Activated CD4-positive, alpha-beta T cell treated with anti-CD3 and anti-CD28 coated beads, Interleukin-2, amount 50 U/mL, for 4 hours (primary cell): ENCODE measurements around the gene TCL1A.
"Not testable (repeated sequence)": the region's sequence is repeated elsewhere in the genome, so short reads cannot be mapped to it uniquely, and the experiment has no call there.

Experiments used
- DNase-seq, 2 experiments: peaks; one replicate each; pipeline ENCODE4 v3.0.0-alpha.2; 2020

TCL1A gene, protein sequence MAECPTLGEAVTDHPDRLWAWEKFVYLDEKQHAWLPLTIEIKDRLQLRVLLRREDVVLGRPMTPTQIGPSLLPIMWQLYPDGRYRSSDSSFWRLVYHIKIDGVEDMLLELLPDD

DNA sequence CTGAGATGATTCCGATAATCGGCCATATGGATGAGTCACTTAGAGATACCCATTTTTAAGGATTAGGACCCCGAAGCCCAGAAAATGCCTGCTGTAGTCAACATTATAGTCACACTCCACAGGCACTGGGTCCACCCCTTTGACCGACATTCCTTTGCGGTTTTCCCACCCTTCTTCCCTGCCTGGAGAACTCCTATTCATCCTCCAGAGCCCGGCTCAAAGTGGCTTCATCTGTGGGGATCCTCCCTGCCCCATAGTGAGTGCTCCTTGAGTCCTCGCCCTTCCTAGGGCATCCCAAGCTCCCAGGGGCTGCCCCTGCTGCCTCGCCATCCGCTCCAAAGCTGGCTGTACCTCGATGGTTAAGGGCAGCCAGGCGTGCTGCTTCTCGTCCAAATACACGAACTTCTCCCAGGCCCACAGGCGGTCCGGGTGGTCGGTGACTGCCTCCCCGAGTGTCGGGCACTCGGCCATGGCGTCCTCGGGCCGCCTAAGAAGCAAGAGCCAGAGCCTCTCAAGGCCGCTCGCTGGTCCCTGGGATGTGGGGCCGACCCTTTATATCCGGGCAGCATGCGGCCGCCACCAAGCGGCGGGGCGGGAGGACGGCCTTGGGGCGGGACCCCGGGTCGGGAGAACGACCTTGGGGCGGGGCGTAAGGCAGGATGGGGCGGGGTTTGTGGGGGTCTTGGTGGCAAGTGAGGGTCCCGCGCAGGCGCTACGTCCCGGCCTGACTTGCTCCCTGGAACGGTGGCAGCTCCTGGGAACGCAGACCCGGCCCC is at the start of gene TCL1A:
Gene TCL1A, minus strand, starts transcription at position 530 of the 776 bp plus-strand sequence. Its CDS starts 59 bp downstream, at position 471.
- DNase-seq: no peak

DNA sequence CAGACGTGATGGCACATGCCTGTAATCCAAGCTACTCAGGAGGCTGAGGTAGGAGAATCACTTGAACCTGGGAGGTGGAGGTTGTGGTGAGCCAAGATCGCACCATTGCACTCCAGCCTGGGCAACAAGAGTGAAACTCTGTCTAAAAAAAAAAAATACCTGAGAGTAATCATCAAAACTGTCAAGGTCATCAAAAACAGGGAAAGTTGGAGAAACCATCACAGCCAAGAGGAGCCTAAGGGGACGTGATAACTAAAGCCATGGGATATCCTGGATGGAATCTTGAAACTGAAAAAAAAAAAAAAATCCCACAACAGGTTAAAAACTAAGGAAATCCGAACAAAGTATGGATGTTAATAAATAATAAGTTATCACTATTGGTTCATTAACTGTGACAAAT is 49.1 kb upstream of the TCL1A start:
- not testable (repeated sequence) for DNase-seq

DNA sequence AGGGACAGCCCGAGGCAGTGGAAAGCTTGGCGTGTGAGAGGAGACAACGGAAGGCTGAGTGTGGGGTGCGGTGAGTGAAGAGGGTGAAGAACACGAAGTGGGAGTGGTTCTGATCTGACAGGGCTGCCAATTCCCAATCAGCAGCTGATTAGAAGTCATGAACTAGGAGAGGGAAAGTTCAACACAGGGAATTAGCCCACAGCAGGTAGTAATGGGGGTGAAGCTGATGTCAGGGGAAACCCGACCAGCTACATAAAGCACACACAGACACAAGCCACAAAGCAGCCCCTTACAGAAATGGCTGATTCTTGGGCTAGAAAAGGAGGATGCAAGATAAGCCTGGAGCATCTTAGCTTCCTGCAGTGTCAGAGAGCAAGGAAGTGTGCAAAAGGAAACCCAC is 47.5 kb upstream of the TCL1A start:
- no peak for DNase-seq

DNA sequence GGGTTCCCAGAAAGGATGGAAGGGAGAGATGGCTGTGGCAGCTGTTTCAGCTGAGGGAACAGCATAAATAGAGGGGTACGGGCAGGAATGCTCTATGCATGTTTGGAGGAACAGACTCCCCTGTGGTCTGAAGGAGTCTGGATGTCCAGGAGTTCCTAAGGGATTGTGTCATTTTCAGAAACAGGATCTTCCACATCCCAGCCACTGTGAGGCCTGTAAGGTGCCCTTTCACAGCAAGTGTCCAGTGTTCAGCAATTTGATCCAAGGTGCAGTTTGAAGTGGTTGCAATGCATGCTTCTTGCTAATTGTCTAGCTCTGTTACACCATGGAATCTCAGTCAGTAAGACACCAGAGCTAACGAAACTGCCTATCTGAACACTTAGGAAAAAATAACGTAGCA is 46.7 kb upstream of the TCL1A start:
- no peak for DNase-seq

DNA sequence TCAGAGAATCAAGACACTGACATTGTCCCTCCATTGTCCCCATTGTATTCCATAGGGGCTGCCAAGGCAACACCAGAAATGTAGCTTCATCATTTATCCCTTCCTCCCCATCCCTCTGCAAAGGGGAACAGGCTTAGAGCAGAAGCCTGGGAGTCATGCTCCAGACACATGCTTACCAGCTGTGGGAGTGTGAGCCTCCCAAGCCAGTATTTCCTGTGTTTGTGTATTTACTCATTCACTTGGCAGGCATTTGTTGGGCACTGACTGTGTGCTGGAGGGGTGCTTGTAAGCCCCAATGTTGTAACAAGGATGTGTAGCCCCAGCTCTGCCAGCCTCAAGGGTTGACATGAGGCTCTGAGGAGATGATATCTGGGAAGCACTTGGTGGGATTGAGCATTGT is 46.0 kb upstream of the TCL1A start:
- no peak for DNase-seq

DNA sequence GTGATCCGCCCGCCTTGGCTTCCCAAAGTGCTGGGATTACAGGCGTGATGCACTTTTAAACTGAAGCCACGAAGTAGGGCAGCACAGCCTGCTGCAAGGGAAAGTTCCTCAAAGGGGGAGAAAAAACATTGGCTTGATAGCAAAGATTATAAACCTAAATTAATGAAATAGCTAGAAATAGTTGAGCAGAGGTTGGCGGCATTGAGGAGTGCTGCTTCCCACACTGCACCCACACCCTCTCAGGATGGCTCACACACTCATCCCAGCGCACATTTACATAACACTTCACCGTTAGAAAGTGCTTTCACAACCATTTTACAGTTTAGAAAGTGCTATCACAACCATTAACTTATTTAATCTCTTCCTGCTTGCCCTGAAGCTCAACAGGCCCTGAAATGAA is 44.4 kb upstream of the TCL1A start:
- DNase-seq: no peak

DNA sequence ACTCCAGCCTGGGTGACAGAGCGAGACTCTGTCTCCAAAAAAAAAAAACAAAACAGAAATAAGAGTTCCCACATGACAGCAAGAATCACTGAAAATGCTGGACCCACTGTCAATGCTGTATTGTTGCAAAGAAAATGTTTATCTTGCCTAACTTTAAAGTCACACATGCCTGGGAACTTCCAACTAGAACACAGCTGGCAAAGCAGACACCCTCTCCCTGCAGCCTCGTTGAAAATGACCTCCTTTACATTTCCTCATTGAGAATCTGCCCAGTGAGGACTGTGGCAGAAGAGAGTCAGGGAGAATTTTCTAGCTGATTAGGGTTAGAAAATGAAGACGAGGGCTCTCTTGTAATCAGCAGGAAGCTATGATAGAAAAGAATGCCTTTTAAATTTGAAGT is 42.8 kb upstream of the TCL1A start:
- DNase-seq: no peak

DNA sequence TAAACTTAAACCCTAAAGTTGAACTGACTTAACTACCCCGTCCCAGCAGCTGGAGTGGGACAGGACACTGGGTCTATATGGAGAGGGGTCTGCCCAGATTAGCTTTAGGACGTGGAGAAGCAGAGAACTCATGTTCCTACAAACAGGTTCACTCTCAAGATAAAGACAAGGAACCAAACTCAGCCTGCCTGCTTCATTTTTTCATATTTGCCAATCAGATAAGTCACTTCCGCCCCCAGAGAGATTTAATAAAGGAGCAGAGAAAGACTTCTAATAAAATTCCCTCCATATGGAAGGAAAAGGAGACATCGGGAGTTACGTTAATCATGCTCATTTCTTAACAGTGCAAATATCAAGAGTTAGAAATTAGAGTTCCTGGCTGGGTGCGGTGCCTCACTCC is 42.2 kb upstream of the TCL1A start:
- no peak for DNase-seq

DNA sequence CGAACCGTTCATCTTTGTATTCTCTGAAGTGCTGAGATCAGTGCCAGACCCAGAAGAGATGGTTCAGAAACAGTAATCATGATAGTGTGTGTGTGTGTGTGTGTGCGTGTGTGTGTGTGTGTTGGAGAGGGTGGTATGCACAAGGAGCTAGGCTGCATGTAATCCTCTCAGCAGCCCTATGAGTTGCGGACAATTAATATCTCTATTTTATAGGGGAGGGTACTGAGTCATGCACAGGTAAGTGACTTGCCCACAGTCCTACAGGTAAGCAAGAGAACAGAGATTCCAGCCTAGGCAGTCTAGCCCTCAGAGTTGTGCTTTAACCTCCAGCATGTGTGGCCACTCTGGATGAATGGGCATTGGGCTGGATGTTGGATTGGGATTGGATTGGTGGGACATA is 27.9 kb upstream of the TCL1A start:
- DNase-seq: no peak

DNA sequence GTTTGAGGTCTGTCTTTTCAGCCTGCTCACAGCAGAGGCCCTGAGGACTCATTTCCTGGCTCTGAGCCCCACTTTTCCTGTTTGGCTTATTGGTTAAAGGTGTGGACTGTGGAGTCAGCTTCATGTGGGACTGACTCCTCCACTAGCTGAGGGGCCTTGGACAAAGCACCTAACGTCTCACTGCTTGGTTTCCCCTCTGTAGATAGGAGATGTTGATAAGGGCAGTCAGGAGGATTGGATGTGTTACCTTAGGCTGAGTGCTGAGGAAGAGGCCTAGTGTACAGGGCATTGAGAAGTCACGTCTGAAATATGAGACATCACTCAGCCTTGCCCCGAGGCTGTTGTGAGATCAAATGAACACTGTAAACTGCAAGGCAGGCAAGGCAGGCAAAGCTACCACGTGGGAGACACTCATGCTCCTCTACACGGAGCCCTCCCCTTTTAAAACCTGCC is 27.1 kb upstream of the TCL1A start:
- no peak for DNase-seq

DNA sequence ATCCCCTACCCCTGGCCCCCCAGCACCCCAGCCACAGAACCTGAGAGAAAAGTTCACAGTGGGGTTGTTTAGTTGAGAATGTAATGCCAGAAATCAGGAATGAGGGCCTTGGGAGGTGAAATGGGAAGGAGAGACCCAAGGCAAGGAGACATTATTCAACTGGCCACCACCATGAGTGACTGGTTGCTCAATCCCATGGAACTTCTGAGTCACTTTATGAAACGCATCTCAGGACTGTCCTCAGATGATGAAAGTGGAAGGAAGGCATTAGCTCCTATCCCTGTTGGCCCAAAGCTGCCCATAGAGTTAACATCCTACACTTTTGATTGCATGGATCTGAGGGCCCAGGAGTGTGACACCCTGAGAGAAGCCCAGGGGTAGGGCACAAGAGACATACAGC is 25.4 kb upstream of the TCL1A start:
- DNase-seq: no peak

DNA sequence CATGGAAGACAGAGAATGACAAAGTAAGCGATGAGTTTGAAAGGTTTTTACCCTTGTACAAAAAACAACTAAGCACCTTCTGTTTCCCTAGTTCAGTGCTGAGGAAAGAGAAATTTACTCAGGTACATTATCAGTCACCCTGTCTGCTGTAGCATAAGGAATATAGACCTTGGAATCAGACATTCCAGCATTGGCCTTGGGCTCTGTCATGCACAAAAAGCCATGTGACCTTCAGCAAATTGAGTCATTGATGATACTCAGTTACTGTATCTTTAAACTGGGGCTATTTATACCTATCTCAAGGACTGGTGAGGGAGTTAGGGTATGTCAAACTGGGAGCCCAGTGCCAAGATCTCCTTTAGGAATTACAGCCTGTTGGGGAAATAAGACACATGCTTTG is 19.3 kb upstream of the TCL1A start:
- no peak for DNase-seq

DNA sequence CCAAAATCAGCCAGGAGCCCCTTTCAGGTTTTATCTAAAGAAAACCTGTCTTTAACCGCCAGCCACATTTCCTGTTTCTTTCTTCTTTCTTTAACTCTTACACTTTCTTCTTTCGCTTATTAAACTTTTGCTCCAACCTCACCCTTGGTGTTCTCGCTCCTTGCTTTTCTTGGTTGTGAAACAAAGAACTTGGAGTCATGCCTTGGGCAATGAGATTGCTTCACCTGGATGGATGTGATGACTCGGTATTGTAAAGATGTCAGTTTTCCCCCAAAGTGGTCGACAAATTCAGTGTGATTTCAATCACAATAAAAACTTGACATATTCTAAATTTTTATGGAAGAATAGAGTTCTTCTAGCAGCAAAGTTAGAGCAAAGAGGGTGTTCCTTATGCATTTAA is 16.2 kb upstream of the TCL1A start:
- no peak for DNase-seq

DNA sequence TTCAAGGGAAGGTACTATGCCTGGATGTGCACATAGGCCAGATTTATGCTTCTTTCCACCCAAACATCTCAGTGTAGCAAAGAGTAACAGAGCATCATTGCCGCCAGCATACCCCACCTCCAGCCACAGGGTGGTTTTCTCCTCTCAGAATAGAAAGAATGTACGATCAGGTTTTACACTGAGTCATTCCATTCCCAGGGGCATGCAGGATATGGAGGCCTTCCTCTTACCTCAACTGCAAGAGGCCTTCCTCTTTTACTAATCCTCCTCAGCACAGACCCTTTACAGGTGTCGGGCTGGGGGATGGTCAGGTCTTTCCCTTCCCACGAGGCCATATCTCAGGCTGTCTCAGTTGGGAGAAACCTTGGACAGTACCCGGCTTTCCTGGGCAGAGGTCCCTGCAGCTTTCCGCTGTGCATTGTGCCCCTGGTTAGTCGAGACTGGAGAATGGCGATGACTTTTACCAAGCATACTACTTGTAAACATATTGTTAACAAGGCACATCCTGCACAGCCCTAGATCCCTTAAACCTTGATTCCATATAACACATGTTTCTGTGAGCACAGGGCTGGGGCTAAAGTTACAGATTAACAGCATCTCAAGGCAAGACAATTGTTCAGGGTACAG is 15.6 kb upstream of the TCL1A start:
- DNase-seq: not testable (repeated sequence)

DNA sequence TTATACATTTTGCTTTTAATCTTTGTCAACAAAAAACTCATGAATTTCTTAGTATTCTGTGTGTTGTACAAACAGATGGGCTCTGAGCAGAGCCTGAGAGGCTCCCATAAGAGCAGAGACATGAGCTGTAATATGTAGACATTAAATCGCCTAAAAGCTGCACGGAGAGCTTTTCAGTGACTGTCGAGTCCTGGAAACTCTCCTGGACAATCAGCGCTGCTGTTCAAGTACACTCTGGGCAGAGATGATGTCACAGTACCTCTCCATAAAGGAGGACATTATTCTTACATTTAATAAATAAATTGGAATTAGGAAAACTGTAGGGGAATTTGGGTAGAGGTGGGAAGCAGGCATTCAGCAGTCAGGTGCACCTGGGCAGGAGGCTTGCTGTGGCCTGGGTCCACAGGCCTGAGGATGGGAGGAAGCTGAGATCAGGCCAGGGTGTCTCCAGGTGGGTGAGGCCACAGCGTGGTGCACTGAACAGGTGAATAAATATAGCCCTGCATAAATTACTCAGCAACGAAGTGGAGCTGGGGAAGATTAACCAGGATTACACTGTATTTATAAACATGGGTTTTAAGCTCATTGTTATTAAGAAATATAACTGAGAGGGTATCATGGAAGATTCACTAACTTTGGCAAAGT is 13.3 kb upstream of the TCL1A start:
- no peak for DNase-seq

DNA sequence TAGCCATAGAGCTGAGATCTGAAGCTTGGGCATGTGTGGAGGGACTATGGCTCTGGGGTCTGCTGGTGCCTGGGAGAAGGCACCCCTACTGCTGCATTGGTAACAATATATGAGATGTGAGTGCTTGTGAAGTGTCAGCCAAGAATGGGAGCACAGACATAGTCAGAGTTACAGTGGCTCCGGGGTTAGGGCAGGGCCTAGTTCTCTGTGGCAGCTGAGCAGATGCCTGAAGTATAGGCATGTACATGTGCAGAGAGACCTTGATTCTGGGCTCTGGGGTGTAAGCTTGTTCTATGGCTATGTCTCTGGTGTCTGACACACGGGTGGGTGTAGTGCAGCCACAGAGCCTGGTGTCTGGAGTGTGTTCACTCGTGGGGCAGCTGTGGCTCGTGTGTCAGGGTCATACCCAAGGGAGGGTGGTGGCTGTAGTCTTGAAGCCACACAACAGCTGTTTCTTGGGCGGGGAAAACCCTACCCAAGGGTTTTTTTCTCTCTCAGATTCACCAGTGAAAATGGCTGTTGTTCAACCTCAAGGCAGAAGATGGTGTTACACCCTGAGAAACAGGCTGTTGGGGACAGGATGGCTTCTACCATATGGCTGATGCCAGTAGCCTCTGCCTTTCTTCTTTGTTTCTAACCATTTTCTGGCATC is 11.9 kb upstream of the TCL1A start:
- DNase-seq: no peak

DNA sequence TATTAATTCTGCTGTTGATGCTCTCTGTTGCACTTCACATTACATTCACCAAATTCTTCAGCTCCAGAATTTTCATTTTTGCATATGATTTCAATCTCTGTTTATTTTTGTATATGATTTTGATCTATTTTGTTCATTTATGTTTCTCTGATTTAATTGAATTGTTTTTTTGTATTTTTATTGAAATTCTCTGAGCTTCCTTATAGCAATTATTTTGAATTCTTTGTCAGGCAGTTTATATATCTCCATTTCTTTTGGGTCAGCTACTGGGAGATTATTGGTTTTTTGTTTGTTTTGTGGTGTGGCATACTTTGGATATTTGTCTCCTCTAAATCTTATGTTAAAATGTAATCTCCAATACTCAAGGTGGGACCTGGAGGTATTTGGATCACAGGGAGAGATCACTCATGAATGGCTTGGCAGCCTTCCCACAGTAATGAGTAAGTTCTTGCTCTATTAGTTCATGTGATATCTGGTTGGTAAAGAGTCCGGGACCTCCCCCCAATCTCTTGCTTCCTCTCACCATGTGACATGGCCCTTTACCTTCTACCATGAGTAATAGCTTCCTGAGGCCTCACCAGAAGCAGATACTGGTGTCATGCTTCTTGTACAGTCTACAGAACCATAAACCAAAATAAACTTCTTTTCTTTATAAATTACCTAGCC is 8.7 kb upstream of the TCL1A start:
- DNase-seq: no peak

DNA sequence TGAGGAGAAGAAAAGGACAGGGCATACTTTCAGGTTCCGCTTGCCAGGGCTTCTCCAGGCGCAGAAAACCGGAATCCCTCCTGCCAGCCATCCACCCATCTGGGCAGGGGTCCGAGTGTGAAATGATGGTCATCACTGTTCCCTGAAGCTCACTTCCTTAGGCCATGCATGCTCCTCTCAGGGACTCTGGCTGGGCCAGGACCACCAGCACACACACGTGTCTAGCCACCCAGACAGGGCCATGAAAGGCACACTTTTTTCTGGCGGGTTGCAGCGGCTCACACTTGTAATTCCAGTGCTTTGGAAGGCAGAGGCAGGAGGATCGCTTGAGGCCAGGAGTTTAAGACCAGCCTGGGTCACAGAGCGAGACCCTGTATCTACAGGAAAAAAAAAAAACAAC is 1.5 kb downstream of the TCL1A start:
- no peak for DNase-seq

DNA sequence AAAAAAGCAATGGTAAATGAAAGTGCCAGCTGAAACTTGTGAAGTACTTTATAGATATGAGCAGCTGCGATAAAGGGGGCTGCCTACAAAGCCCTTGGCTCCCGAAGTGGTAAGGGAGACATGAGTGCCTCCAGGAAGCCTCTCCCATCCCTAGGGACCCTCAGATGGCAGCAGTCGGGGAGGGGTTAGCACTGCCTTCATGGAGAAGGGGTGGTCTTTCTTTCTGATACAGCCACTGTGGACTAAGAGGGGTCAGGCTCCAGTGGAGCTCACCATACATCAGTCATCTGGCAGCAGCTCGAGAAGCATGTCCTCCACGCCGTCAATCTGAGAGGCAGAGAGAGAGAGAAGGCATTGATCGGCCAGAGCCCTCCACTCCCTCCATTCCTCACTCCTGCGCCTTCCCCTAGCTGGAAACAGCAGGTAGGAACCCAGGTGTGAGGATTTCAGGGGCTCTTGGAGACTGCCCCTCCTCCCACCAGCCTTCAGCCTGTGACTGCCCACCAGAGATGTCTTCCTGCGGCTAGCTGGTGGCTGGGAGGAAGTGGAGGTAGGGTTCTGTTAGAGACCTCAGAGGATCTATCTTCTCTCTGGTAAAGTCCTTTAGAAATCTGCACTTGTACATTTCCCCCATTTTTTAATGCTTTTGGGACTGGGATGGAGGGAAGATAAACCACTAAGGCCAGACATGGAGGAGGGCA is 2.3 kb downstream of the TCL1A start:
- DNase-seq: no peak

DNA sequence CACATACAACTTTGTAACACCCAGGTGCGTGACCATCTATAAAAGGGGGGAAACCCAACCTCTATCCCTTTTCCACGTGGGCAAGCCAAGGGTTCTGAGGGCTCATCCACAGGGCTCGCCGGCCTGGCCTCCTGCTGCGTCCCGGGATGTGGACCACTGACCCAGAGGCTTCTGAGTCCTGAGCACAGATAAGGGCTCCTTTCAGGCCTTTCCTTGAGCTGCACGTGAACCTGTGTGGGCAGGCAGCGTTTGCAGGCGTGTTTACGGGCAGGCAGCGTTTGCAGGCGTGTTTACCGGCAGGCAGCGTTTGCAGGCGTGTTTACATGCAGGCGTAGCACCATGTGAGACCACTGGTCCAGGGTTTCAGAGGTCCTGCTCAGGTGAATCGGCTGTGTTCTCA is 3.8 kb downstream of the TCL1A start:
- no peak for DNase-seq

DNA sequence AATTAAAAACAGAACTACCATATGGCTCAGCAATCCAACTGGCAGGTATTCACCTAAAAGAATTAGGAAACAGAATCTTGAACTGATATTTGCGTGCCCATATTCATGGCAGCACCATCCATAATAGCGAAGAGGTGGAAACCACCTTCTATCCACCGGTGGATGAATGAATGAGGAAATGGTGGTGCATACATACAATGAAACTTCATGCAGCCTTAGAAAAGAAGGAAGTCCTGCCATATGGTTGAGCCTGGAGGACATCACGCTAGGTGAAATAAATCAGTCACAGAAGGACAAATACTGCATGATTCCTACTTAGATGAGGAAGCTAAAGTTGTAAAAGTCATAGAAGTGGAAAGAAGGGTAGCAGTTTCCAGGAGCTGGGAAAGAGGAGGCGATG is 6.6 kb downstream of the TCL1A start:
- DNase-seq: no peak

DNA sequence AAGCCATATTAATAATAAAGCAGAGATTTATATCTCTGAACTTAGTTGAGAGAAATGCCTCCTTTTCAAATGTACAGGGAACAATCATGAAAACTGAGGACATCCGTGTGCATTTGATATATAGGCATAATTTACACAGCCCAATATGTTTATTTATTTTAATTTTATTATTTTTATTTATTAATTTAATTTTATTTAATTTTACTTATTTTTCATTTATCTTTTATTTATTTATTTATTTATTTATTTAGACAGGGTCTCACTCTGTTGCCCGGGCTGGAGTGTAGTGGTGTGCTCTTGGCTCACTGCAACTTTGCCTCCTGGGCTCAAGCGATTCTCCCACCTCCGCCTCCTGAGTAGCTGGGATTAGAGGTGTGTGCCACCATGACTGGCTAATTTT is 8.4 kb downstream of the TCL1A start:
- DNase-seq: no peak
